GM19035 (cell line): ENCODE results near the gene GREM1.

Experiments
- ATAC-seq: cut with Tn5 transposase; IDR thresholded peaks from one replicate; pipeline ENCODE4 v1.9.1; 2021; ENCODE audit not compliant: unreplicated experiment

Gene GREM1

GRCh38 chr15:32730677-32731654, 13.2 kb downstream of the GREM1 start:
- ATAC-seq = no peak

DNA sequence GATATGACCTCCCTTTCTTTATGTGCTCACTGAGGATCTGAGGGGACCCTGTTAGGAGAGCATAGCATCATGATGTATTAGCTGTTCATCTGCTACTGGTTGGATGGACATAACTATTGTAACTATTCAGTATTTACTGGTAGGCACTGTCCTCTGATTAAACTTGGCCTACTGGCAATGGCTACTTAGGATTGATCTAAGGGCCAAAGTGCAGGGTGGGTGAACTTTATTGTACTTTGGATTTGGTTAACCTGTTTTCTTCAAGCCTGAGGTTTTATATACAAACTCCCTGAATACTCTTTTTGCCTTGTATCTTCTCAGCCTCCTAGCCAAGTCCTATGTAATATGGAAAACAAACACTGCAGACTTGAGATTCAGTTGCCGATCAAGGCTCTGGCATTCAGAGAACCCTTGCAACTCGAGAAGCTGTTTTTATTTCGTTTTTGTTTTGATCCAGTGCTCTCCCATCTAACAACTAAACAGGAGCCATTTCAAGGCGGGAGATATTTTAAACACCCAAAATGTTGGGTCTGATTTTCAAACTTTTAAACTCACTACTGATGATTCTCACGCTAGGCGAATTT, 14.9 kb downstream of the GREM1 start:
- no peak for ATAC-seq

- ATAC-seq = no peak
Observed at GRCh38 chr15:32733281-32733680, 15.5 kb downstream of the GREM1 start.

GRCh38 chr15:32735989-32736700, 18.3 kb downstream of the GREM1 start:
- no peak for ATAC-seq

GRCh38 chr15:32736701-32737061, 18.9 kb downstream of the GREM1 start:
- ATAC-seq = no peak

GRCh38 chr15:32737304-32737703, 19.5 kb downstream of the GREM1 start:
- ATAC-seq = no peak

- ATAC-seq = no peak
Observed at GRCh38 chr15:32738666-32739065, 20.9 kb downstream of the GREM1 start.

DNA sequence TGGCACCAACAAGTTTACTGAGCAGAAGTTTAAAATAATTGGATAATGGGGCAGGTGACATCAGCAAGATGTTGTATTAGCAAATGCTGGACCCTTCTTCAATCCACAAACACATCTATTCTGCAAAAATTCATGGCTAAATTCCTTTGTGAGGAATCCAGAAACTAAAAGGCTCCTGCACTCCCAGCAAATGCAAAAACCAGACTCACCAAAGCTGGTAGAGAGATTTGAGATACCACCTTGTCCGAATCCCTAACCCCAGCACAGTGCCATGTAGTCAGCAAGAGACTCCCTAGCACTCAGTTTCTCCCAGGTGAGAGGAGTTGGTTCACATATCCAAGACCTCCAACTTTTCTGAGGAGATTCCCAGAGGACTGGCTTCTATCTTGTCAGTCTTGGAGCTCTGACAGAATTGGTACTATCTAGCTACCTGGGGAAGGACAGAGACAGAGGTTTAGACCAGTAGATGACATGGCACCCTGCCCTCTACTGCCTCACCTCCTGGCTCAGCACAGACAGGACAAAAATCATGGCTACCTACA, 21.8 kb downstream of the GREM1 start:
- no peak for ATAC-seq

DNA sequence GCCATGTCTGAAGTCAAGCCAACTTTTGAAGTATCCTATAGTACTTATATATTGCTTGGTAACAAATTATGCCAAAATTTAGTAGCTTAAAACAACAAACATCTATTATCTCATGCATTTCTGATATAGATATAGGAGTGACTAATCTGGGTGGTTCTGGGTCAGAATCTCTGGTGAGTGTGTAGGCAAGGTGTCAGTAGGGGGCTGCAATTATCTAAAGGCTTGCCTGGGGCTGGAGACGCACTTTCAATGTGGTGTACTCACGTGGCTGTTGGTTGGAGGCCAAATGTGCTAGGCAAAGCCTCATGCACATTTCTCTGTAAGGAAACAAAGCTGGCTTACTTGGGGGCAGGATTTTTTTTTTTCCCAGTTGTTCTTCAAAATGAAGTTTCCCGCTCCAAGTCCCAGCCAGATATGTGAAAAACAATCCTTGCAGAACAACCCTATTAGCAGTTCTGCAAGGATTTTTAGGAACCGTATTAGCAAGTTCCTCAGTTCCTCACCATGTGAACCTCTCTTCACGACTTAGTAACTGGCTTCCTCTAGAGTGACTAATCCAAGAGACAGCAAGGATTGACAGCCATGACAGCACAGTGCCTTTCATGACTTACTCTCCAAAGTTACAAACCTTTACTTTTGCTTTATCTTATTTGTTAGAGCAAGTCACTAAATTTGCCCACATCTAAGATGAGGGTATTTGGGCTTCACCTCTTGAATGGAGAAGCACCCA, 25.8 kb downstream of the GREM1 start:
- ATAC-seq = no peak

DNA sequence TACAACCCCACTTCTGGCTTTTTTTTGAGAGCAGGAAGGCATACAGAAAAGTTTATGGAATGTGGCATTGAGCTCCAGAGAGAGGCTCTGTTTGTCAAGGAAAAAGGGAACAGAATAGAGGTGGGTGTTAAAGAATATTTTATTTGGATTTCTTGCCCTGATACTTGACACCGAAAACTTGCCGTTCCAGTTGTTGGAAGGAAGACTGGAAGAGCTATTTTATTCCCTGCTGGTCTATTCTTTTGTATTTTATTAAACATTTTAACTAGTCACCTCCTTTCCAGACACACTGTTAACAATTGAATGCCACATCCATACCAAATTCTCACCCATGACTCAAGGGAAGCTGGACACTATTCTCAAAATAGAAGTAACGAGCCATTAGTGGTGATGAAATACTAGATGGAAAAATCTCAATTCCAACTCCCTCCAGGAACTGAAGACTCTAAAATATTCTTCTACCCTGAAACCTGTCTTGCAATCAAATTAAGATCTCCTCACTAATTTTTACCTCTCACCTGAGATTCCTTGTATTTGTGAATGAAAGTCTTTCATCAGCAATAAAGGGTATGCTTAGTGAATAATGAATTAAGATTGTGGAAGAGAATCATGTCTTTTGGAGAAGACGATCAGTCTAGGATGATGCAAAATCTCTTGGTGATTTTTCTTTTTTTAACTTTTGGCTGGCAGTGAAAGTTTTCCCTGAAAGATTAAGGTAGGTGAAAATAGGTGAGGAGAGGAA, 28.5 kb downstream of the GREM1 start:
- no peak for ATAC-seq

GRCh38 chr15:32747921-32748342, 30.1 kb downstream of the GREM1 start:
- ATAC-seq = no peak

DNA sequence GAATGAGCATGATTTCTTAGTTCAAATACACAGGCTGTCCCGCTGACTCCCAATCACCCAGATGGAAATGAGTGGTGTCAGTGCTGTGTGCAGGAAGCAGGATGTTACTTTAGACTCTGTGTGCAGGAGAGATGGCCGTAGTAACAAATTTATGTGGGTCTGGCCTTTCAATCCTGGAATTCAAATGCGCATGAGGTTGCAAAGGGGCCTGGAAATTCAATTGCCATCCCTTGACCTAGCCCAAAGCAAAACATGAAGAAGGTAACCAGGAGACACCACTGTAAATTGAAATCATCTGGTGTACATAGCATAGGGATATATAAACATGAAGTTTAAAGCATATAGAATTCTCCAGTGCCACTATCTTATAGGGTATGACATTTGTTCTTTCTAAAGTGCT, 33.2 kb downstream of the GREM1 start:
- no peak for ATAC-seq

DNA sequence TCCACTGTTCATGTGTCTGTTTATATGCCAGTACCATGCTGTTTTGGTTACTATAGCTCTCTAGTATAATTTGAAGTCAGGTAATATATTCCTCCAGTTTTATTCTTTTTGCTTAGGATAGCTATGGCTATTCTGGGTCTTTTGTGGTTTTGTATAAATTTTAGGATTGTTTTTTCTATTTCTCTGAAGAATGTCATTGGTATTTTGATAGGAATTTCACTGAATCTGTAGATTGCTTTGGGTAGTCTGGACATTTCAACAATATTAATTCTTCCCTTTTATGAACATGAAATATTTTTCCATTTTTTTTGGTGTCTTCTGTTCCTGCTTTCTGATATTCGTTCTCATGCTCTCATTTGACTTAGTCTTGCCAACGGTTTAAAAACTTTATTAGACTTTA, 39.6 kb downstream of the GREM1 start:
- no peak for ATAC-seq

DNA sequence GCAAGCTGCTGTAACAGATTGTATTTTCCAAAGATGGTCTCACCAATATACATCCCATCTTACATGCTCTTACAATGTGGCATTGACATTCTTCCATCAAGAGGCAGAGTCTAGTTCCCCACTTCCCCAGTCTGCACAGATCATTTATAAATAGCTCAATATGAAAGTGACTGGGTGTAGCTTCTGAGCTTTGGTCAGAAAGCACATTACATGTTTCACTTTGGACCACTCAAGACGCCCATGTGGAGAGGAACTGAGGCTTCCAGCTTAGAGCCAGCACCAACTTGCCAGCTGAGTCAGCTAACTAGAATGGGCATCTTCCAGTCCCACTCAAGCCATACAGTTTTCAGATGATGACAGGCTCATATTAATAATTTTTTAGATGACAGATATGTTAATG, 45.5 kb downstream of the GREM1 start:
- ATAC-seq = no peak

- no peak for ATAC-seq
Observed at GRCh38 chr15:32765236-32765635, 47.4 kb downstream of the GREM1 start.

DNA sequence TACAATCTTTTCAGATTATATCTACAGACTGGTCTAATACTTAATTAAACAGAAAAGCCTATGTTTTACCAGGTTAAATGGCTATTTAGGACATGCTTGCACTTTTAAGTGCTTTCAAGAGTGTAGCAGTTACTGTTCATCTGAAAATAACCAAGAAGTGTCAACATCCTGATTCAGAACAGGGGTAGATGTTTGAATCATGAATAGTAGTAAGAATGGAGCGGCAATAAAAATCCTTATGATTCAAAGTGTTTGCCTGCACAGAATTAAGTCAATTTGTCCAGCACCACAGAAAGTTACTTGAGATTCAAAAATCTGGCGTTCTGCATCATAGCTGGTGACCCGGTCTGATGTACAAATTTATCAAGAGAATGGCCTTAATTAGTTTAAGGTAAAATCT, 48.3 kb downstream of the GREM1 start:
- no peak for ATAC-seq

- no peak for ATAC-seq
Observed at GRCh38 chr15:32767236-32767635, 49.4 kb downstream of the GREM1 start.

DNA sequence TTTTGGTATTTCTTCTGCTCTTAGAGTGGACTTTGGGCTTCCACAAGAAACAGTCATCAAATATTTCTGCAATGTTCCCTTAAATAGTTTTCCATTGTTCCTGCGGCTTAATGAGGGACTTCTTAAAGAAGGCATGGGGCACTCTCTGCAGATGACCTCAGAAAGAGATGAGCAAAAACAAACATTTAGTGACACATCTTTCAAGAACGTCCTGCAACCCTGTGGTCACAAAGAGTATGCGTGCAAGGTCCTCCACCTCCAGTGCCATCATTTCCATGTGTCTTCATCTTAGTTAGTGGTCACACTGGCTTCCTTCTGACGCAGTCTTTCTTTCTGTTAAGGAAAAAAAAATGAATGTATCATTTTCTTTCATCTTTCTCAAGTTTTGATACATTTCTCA, 56.2 kb downstream of the GREM1 start:
- ATAC-seq = no peak

DNA sequence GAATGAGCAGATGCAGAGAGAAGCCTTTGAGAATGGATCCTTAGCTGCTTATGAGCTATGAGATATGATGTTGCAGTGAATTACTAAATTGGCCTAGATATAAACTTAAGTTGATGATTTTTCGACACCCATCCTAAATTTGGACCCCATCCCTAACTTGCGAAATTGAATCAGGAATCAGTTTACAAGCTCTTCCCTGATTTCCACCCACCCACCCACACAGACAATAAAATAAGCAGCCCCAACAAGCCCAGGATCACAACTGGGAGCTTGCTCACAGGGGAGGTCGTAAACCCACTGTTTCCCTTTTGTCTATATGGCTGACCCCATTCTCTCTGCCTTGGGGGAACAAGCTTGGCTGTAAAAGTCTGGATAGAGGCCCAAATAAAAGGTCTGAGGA, 57.3 kb downstream of the GREM1 start:
- no peak for ATAC-seq
